T-cell (primary cell): ENCODE results near the gene C9orf50. TPM values are rescaled to one million over a fixed set of nuclear protein-coding genes. Genes with fewer than 3 reads are reported as not detected.

Experiments
- ATAC-seq, 4 experiments: fragments of 200-7000 bp in 3 of 4; fragments of 150-1000 bp in 1 of 4; cut with Tn5 transposase; replicated peaks in 1 of 4; 1 replicate in 3 of 4; 2 replicates in 1 of 4; pipeline ENCODE4 v1.10.0; 2021; ENCODE audit warnings: moderate library complexity in 3 of 4, mild to moderate bottlenecking in 2 of 4, moderate number of reproducible peaks in 1 of 4
- CTCF ChIA-PET, 2 donors: fragments of 300-600 bp; sonication (Branson Sonifier 250); formaldehyde crosslinking; loops; one replicate each; lab custom pipeline; 2022; ENCODE audit warnings: antibody characterized with exemption in 2 of 2; lab: Charles Lee
- POLR2A ChIA-PET, 2 donors: fragments of 300-600 bp; sonication (Branson Sonifier 250); formaldehyde crosslinking; loops; one replicate each; lab custom pipeline; 2022; ENCODE audit warnings: antibody characterized with exemption in 2 of 2; lab: Charles Lee
- DNase-seq, 35 experiments: peaks; one replicate each; pipeline versions ENCODE4 v3.0.0 to v3.0.0-alpha.2; 2013 to 2023
- H3K27ac ChIP-seq: one replicate; pipeline ENCODE4 v1.5.1; 2013; ENCODE audit warnings: low read length
- H3K27me3 ChIP-seq, 2 experiments: replicated peaks in 1 of 2; 1 replicate in 1 of 2; 2 replicates in 1 of 2; pipeline versions ENCODE4 v1.6.1 to v1.7.0; 2013; ENCODE audit warnings: low read length in 1 of 2, mixed read lengths in 1 of 2; ENCODE audit not compliant: control insufficient read depth in 2 of 2, insufficient read depth in 2 of 2; ENCODE audit errors: extremely low read depth in 1 of 2
- H3K36me3 ChIP-seq, 2 donors: 1 replicate in 1 of 2; 2 replicates in 1 of 2; pipeline versions ENCODE4 v1.6.1 to v1.7.0; 2013; ENCODE audit warnings: low read length in 1 of 2; ENCODE audit not compliant: control insufficient read depth in 2 of 2, insufficient read depth in 1 of 2; ENCODE audit errors: extremely low read depth in 1 of 2
- H3K4me1 ChIP-seq, 2 experiments: 1 replicate in 1 of 2; 2 replicates in 1 of 2; pipeline versions ENCODE4 v1.6.1 to v1.7.0; 2013; ENCODE audit warnings: low read length in 2 of 2, mixed read lengths in 1 of 2; ENCODE audit not compliant: insufficient read depth in 2 of 2, control insufficient read depth in 1 of 2; ENCODE audit errors: extremely low read depth in 1 of 2
- H3K4me3 ChIP-seq, 2 donors: 1 replicate in 1 of 2; 2 replicates in 1 of 2; pipeline versions ENCODE4 v1.5.1 to v1.7.0; 2013; ENCODE audit warnings: mild to moderate bottlenecking in 2 of 2, low read length in 1 of 2, moderate library complexity in 1 of 2; ENCODE audit not compliant: control insufficient read depth in 1 of 2; ENCODE audit errors: extremely low read depth in 1 of 2
- H3K9me3 ChIP-seq: 2 replicates; pipeline ENCODE4 v1.7.0; 2013
- H3K27ac Mint-ChIP-seq, 2 donors: one replicate each; pipeline ENCODE4 v1.8.0; 2020 to 2021; ENCODE audit warnings: mild to moderate bottlenecking in 2 of 2, mixed read lengths in 2 of 2
- H3K27me3 Mint-ChIP-seq, 2 donors: one replicate each; pipeline ENCODE4 v1.8.0; 2021 to 2022; ENCODE audit warnings: mixed read lengths in 2 of 2
- H3K36me3 Mint-ChIP-seq: one replicate; pipeline ENCODE4 v1.8.0; 2021; ENCODE audit warnings: mixed read lengths
- H3K4me1 Mint-ChIP-seq, 3 donors: one replicate each; pipeline ENCODE4 v1.8.0; 2020 to 2022; ENCODE audit warnings: mixed read lengths in 3 of 3, mild to moderate bottlenecking in 1 of 3
- H3K4me3 Mint-ChIP-seq, 3 donors: one replicate each; pipeline ENCODE4 v1.8.0; 2020 to 2022; ENCODE audit warnings: mild to moderate bottlenecking in 3 of 3, mixed read lengths in 3 of 3, moderate library complexity in 3 of 3
- H3K9me3 Mint-ChIP-seq, 3 donors: one replicate each; pipeline ENCODE4 v1.8.0; 2020 to 2022; ENCODE audit warnings: mixed read lengths in 3 of 3
- WGBS: methylation state at CpG from one replicate; pipeline ENCODE4 v1.1.5; 2013; ENCODE audit warnings: missing lambda C conversion rate; ENCODE audit not compliant: insufficient coverage; 5-methylcytosine and 5-hydroxymethylcytosine counted together
- total RNA-seq, 35 experiments: library from RNA in 6 of 35; stranded (reverse) in 6 of 35; fragments of 120-200 nt in 1 of 35; gene quantifications; one replicate each; pipeline versions ENCODE4 v1.2.1 to v1.2.4 and lab custom pipeline; 2013 to 2026

Gene C9orf50
- total RNA-seq, 5 donors from 2014 or later (not counting 1 experiment from before 2014, with no cell fraction given), result not detected

GRCh38 chr9:129624947-129625346, 4.0 kb upstream of the C9orf50 start:
- Mint-ChIP-seq H3K27ac (peak overlapping the region; percentile 76 to 91), H3K4me1 (peaks cover 54 to 58% (median 55%) of the 10 kb centered on the region in 3 donors), H3K27me3 (peaks cover 15 to 27% of the 10 kb centered on the region in 2 donors), H3K9me3 (no peaks in the 10 kb centered on the region), H3K36me3 (peaks cover 3% of the 10 kb centered on the region), H3K4me3 (peak overlapping the region; percentile 78 to 98 (median 85))
- peak in 19 of 35 experiments; percentile 16 to 68 (median 34) for DNase-seq
- Histone ChIP-seq H3K27me3 (peaks cover 0 to 26% of the 10 kb centered on the region in 2 experiments), H3K4me1 (peaks cover 13 to 67% of the 10 kb centered on the region in 2 experiments), H3K27ac (peak overlapping the region; percentile 12), H3K36me3 (peaks cover 0 to 2% of the 10 kb centered on the region in 2 donors), H3K9me3 (no peaks in the 10 kb centered on the region), H3K4me3 (peak overlapping the region in 1 of 2 donors; percentile 88)
- peak in 1 of 4 experiments; percentile 56 for ATAC-seq
- POLR2A ChIA-PET, result interaction anchor here in 1 of 2 donors (0.6 to 0.8 kb wide), 2 partner anchors 313 to 485 kb away, joined by 3 read pairs; no protein-coding TSS in a partner anchor
- 11% methylated on average over 4 of the region's 9 CpGs for WGBS
- CTCF ChIA-PET, result interaction anchor here (0.5 to 4.8 kb wide), 19 partner anchors 14 to 1205 kb away, joined by 3 to 45 read pairs (median 4); partner anchors contain the start of genes IER5L (in 1 of the 2) and MIGA2 (in 1 of the 2)

DNA sequence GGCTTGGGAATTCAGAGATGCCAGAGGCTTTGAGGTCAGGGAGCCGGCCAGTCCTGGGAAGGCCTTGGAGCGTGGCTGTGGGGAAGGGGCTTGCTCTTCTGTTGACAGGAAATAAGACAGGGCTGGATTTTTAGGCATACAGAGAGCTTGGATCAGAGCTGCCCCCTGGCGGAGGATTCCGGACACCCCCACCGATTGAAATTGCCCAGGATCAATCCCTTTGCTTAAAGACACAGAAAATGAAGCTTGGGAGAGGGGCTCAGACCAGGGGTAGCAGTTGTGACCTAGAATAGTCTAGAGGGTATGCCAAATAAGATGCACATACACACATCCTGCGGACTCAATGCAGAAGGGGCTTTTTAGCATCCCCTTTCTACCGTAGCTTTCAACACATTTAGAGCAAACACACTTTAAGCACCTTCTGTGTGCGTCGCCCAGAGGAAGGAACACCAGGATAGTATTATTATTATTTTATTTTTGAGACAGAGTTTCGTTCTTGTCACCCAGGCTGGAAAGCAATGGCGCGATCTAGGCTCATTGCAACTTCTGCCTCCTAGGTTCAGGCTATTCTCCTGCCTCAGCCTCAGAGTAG, 3.4 kb upstream of the C9orf50 start:
- Histone ChIP-seq H3K36me3 (no peaks in the 10 kb centered on the region), H3K27ac (no peak overlapping the region), H3K27me3 (peaks cover 0 to 32% of the 10 kb centered on the region in 2 experiments), H3K4me3 (no peak overlapping the region), H3K9me3 (no peaks in the 10 kb centered on the region), H3K4me1 (peaks cover 13 to 64% of the 10 kb centered on the region in 2 experiments)
- Mint-ChIP-seq H3K4me1 (peaks cover 47 to 53% (median 51%) of the 10 kb centered on the region in 3 donors), H3K4me3 (peak overlapping the region; percentile 69 to 98 (median 85)), H3K36me3 (peaks cover 3% of the 10 kb centered on the region), H3K9me3 (no peaks in the 10 kb centered on the region), H3K27me3 (peaks cover 15 to 31% of the 10 kb centered on the region in 2 donors), H3K27ac (peak overlapping the region; percentile 44 to 82)
- POLR2A ChIA-PET, result interaction anchor here in 1 of 2 donors (0.6 to 0.8 kb wide), 3 partner anchors 98 to 484 kb away, joined by 3 to 9 read pairs (median 4); no protein-coding TSS in a partner anchor
- DNase-seq (peak in 33 of 35 experiments; percentile 27 to 80 (median 62)), ATAC-seq (peak in 1 of 4 experiments; percentile 7)
- 24% methylated on average over 6 of the region's 12 CpGs for WGBS
- CTCF ChIA-PET, result interaction anchor here (0.5 to 4.8 kb wide), 22 partner anchors 13 to 1607 kb away, joined by 3 to 45 read pairs (median 4); partner anchors contain the start of genes IER5L (in 1 of the 2) and MIGA2 (in 1 of the 2)

GRCh38 chr9:129623331-129623730, 2.4 kb upstream of the C9orf50 start:
- Histone ChIP-seq H3K4me3 (no peak overlapping the region), H3K36me3 (no peaks in the 10 kb centered on the region), H3K27ac (no peak overlapping the region), H3K4me1 (peaks cover 13 to 54% of the 10 kb centered on the region in 2 experiments), H3K27me3 (peaks cover 0 to 32% of the 10 kb centered on the region in 2 experiments), H3K9me3 (no peaks in the 10 kb centered on the region)
- DNase-seq (no peak), ATAC-seq (no peak)
- no CpG with 5 or more reads among the region's 6 CpGs for WGBS
- ChIA-PET CTCF (interaction anchor here in 1 of 2 donors (0.6 to 4.8 kb wide), 5 partner anchors 18 to 492 kb away, joined by 3 to 45 read pairs (median 3); no protein-coding TSS in a partner anchor), POLR2A (no interaction called here)
- Mint-ChIP-seq H3K36me3 (peaks cover 3% of the 10 kb centered on the region), H3K4me3 (no peak overlapping the region), H3K4me1 (peaks cover 37 to 49% (median 42%) of the 10 kb centered on the region in 3 donors), H3K27ac (no peak overlapping the region), H3K27me3 (peaks cover 18 to 37% of the 10 kb centered on the region in 2 donors), H3K9me3 (no peaks in the 10 kb centered on the region)

DNA sequence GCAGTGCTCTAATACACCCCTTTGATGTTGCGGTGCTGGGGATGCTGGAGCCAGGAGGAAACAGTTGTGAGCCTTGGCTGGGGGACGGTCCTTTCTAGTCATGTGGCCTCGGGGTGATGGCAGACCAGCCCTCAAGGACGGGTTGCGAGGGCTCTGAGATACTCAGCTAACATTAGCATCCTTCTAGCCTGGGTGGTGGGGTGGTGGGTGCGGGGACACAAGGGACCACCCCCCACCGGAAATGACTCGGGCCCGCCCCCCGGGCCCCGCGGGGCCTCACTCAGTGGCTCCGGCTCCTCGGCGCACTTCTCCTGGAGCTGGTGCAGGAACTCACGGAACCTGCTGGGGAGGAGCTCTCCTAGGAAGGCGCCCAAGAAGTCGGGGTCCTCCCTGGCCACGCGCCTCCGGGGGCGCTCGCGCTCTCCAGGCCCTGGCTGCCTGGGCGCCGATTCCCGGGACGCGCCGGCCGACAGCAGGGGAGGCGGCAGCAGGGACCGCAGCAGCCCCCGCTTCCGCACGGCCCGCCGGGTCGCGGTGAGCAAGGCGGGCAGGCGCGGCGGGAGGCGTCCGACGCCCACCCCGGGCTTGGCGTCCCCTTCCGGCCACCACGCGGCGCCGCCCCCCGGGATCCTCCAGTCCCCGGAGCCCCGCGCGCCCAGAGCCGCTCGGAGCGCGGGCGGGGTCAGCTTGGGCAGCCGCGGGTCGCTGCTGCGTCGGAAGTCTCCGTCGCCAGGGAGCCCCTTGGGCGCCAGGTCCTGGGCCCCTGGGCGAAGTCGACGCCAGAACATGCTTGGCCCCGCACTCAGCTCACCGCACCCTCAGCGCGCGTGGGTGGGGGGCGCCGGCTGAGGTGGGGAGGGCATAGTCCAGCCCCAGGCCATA, 873 bp downstream of the C9orf50 start:
- Mint-ChIP-seq H3K27me3 (peaks cover 18 to 38% of the 10 kb centered on the region in 2 donors), H3K9me3 (no peaks in the 10 kb centered on the region), H3K4me1 (peaks cover 14 to 27% (median 21%) of the 10 kb centered on the region in 3 donors), H3K36me3 (no peaks in the 10 kb centered on the region), H3K4me3 (peak overlapping the region in 2 of 3 donors; percentile 17 to 35), H3K27ac (no peak overlapping the region)
- H3K4me3 ChIP-seq, result peak overlapping the region in 1 of 2 donors; percentile 41
- H3K36me3 ChIP-seq, result no peaks in the 10 kb centered on the region
- peaks cover 0 to 42% of the 10 kb centered on the region in 2 experiments for H3K27me3 ChIP-seq
- no peak overlapping the region for H3K27ac ChIP-seq
- peak in 1 of 35 experiments; percentile 39 for DNase-seq
- POLR2A ChIA-PET, result no interaction called here
- peak in 2 of 4 experiments; percentile 10 to 36 for ATAC-seq
- no peaks in the 10 kb centered on the region for H3K9me3 ChIP-seq
- CTCF ChIA-PET, result interaction anchor here (0.5 to 1.3 kb wide), 2 partner anchors 260 to 488 kb away, joined by 4 to 5 read pairs; no protein-coding TSS in a partner anchor
- 1% methylated on average over 58 of the region's 82 CpGs for WGBS
- H3K4me1 ChIP-seq, result peaks cover 4 to 25% of the 10 kb centered on the region in 2 experiments

DNA sequence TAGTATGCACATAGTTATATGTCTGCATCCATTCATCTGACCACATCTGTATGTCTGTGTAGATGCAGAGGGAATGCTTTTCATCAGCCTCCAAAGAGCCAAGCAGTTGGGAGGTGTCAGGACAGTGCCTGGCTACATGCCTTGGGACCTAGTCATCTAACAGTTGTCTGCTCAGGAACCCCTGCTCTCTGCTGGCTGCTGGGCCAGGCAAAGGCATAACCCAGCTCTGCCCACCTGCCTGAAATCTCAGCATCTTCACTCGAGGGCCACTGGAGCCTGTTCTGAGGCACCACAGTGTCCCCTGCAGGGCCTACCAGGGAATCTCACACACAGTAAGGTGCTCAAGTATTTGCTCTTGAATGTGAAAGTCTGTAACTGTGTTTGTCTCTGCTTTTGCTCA, 3.7 kb downstream of the C9orf50 start:
- H3K4me1 Mint-ChIP-seq, result peaks cover 4 to 14% (median 8%) of the 10 kb centered on the region in 3 donors
- DNase-seq (peak in 1 of 35 experiments; percentile 28), ATAC-seq (peak in 1 of 4 experiments; percentile 58)
- no peaks in the 10 kb centered on the region for H3K36me3 Mint-ChIP-seq
- no peaks in the 10 kb centered on the region for H3K9me3 Mint-ChIP-seq
- CTCF ChIA-PET, result no interaction called here
- WGBS, result 0% methylated on average over 1 of the region's 1 CpG
- Histone ChIP-seq H3K9me3 (no peaks in the 10 kb centered on the region), H3K36me3 (no peaks in the 10 kb centered on the region), H3K4me1 (peaks cover 0 to 14% of the 10 kb centered on the region in 2 experiments), H3K4me3 (no peak overlapping the region), H3K27me3 (peaks cover 0 to 58% of the 10 kb centered on the region in 2 experiments), H3K27ac (no peak overlapping the region)
- H3K4me3 Mint-ChIP-seq, result no peak overlapping the region
- H3K27me3 Mint-ChIP-seq, result peaks cover 12 to 26% of the 10 kb centered on the region in 2 donors
- POLR2A ChIA-PET, result no interaction called here
- H3K27ac Mint-ChIP-seq, result no peak overlapping the region
